Activated CD4-positive, alpha-beta memory T cell treated with anti-CD3 and anti-CD28 coated beads, Interleukin-2, amount 10 ng/mL, durations not matched to agents 7 days and 5 days (primary cell): Measurements from ENCODE around the gene MSLN. TPM values are rescaled to one million over a fixed set of nuclear protein-coding genes. Genes with fewer than 3 reads are reported as not detected.

Experiments used
- CTCF ChIA-PET: fragments of 350-600 bp; sonication (Branson Sonifier 250); formaldehyde crosslinking; loops from one replicate; lab custom pipeline; 2021; ENCODE audit warnings: antibody characterized with exemption, inconsistent platforms; lab: Charles Lee
- POLR2A ChIA-PET: fragments of 350-600 bp; sonication (Branson Sonifier 250); formaldehyde crosslinking; loops from one replicate; lab custom pipeline; 2021; ENCODE audit warnings: antibody characterized with exemption; lab: Charles Lee
- DNase-seq: peaks from one replicate; pipeline ENCODE4 v3.0.0-alpha.2; 2020
- H3K27ac Mint-ChIP-seq: one replicate; pipeline ENCODE4 v1.8.0; 2021; ENCODE audit warnings: mild to moderate bottlenecking, mixed read lengths
- H3K27me3 Mint-ChIP-seq: one replicate; pipeline ENCODE4 v1.8.0; 2021; ENCODE audit warnings: mixed read lengths
- H3K36me3 Mint-ChIP-seq: one replicate; pipeline ENCODE4 v1.8.0; 2021; ENCODE audit warnings: low read depth, mixed read lengths
- H3K4me1 Mint-ChIP-seq: one replicate; pipeline ENCODE4 v1.8.0; 2021; ENCODE audit warnings: mixed read lengths
- H3K4me3 Mint-ChIP-seq: one replicate; pipeline ENCODE4 v1.8.0; 2021; ENCODE audit warnings: mild to moderate bottlenecking, mixed read lengths
- H3K9me3 Mint-ChIP-seq: one replicate; pipeline ENCODE4 v1.8.0; 2021; ENCODE audit warnings: mixed read lengths
- total RNA-seq, 2 experiments: library from RNA; stranded (reverse); gene quantifications; one replicate each; pipeline ENCODE4 v1.2.3, GENCODE V29; 2021

The MSLN gene
- total RNA-seq, 2 experiments from 2014 or later = not detected

GRCh38 chr16:778447-778846 lies 17.9 kb downstream of the MSLN start:
- DNase-seq = no peak
- Mint-ChIP-seq H3K9me3 (no peaks in the 10 kb centered on the region), H3K27me3 (peaks cover 2% of the 10 kb centered on the region), H3K4me1 (peaks cover 5% of the 10 kb centered on the region), H3K4me3 (no peak overlapping the region), H3K27ac (no peak overlapping the region), H3K36me3 (no peaks in the 10 kb centered on the region)
- CTCF ChIA-PET = no interaction called here
- POLR2A ChIA-PET = interaction anchor here (0.9 kb wide), 1 partner anchor 13 kb away, joined by 3 read pairs; no protein-coding TSS in a partner anchor

DNA sequence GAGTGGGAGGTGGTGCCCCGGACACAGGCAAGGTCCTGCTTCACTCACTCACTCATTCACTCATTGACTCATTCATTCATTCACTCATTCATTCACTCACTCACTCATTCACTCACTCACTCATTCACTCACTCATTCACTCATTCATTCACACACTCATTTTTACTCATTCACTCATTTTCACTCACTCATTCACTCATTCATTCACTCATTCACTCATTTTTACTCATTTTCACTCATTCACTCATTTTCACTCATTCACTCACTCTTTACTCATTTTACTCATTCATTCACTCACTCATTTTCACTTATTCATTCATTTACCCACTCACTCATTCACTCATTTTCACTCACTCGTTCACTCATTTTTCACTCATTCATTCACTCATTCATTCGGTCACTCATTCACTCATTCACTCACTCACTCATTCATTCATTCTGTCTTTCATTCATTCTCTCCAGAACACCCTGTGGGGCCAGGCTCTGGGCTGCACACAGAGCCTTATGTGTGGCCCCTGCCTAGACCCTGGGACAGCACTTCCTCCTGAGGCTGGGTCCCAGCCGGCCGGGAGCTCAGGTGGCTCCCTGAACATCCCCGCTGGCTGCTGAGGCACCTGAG lies 18.5 kb downstream of the MSLN start:
- CTCF ChIA-PET = no interaction called here
- peaks cover 5% of the 10 kb centered on the region for H3K4me1 Mint-ChIP-seq

DNA sequence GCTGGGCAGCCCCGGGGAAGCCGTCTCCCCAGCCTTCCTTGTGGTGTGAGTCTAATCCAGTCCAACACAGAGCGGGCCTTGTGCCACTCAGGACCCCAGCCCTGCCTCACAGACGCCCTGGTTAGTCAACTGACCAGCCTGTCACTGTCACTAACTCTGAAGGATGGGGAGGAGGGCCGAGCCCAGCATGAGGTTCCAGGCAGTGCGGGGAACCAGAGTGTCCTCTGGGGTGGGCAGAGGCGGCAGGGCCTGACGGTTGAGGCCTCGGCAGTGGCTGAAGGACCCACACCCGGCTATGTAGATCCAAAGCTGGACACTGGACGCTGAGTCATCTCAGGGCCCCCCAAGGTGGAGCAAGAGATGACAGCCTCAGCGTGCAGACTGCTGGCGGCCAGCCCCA lies 19.0 kb downstream of the MSLN start:
- H3K4me3 Mint-ChIP-seq = no peak overlapping the region
- peaks cover 2% of the 10 kb centered on the region for H3K27me3 Mint-ChIP-seq
- ChIA-PET POLR2A (no interaction called here), CTCF (no interaction called here)
- peaks cover 5% of the 10 kb centered on the region for H3K4me1 Mint-ChIP-seq
- H3K9me3 Mint-ChIP-seq = no peaks in the 10 kb centered on the region
- H3K27ac Mint-ChIP-seq = no peak overlapping the region
- no peaks in the 10 kb centered on the region for H3K36me3 Mint-ChIP-seq
- no peak for DNase-seq

More for the DNA sequence above, 18.5 kb downstream of the MSLN start:
- H3K27ac Mint-ChIP-seq = no peak overlapping the region
- peaks cover 2% of the 10 kb centered on the region for H3K27me3 Mint-ChIP-seq
- no peaks in the 10 kb centered on the region for H3K9me3 Mint-ChIP-seq
- DNase-seq = no peak
- H3K4me3 Mint-ChIP-seq = no peak overlapping the region
- POLR2A ChIA-PET = no interaction called here
- no peaks in the 10 kb centered on the region for H3K36me3 Mint-ChIP-seq

GRCh38 chr16:780296-780695 lies 19.8 kb downstream of the MSLN start:
- no peak for DNase-seq

GRCh38 chr16:781346-782010 lies 20.9 kb downstream of the MSLN start:
- no peak overlapping the region for H3K27ac Mint-ChIP-seq
- DNase-seq = no peak
- peaks cover 10% of the 10 kb centered on the region for H3K4me1 Mint-ChIP-seq
- H3K27me3 Mint-ChIP-seq = peaks cover 2% of the 10 kb centered on the region
- H3K9me3 Mint-ChIP-seq = no peaks in the 10 kb centered on the region
- H3K4me3 Mint-ChIP-seq = no peak overlapping the region
- POLR2A ChIA-PET = interaction anchor here (1.0 kb wide), 1 partner anchor 19 kb away, joined by 4 read pairs; the partner anchor contains the start of gene GNG13
- peaks cover 6% of the 10 kb centered on the region for H3K36me3 Mint-ChIP-seq
- CTCF ChIA-PET = interaction anchor here (1.5 kb wide), 1 partner anchor 69 kb away, joined by 6 read pairs; no protein-coding TSS in a partner anchor

More at GRCh38 chr16:780296-780695, 19.8 kb downstream of the MSLN start:
- peaks cover 6% of the 10 kb centered on the region for H3K36me3 Mint-ChIP-seq
- ChIA-PET POLR2A (interaction anchor here (1.0 kb wide), 1 partner anchor 20 kb away, joined by 4 read pairs; the partner anchor contains the start of gene GNG13), CTCF (interaction anchor here (1.5 kb wide), 1 partner anchor 68 kb away, joined by 6 read pairs; no protein-coding TSS in a partner anchor)
- H3K4me1 Mint-ChIP-seq = peaks cover 8% of the 10 kb centered on the region
- no peaks in the 10 kb centered on the region for H3K9me3 Mint-ChIP-seq
- no peak overlapping the region for H3K4me3 Mint-ChIP-seq
- H3K27me3 Mint-ChIP-seq = peaks cover 2% of the 10 kb centered on the region
- H3K27ac Mint-ChIP-seq = no peak overlapping the region

DNA sequence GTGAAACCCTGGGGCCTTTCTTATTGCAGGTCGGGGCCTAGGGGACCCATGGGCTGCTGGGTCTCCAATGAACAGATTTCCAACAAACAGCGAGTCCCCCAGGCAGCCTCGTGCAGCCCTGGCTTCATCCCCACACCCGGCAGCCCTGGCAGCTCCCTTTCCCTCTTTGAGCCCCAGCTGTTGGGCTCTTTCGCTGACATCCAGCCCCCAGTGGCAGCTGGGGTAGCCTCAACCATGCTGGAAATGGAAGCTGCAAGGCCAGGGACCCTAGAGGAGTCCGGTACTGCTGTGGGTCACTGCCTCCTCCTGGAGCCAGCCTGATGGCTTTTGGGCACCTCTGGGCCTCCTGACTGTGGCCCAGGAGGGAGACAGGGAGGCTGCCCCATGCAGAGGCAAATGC lies 21.7 kb downstream of the MSLN start:
- POLR2A ChIA-PET = no interaction called here
- H3K27me3 Mint-ChIP-seq = peaks cover 2% of the 10 kb centered on the region
- DNase-seq = no peak
- H3K27ac Mint-ChIP-seq = no peak overlapping the region
- H3K9me3 Mint-ChIP-seq = no peaks in the 10 kb centered on the region
- no peak overlapping the region for H3K4me3 Mint-ChIP-seq
- H3K36me3 Mint-ChIP-seq = peaks cover 6% of the 10 kb centered on the region
- CTCF ChIA-PET = no interaction called here
- peaks cover 15% of the 10 kb centered on the region for H3K4me1 Mint-ChIP-seq

GRCh38 chr16:782766-783403 lies 22.4 kb downstream of the MSLN start:
- DNase-seq = no peak
- ChIA-PET POLR2A (no interaction called here), CTCF (no interaction called here)
- H3K27ac Mint-ChIP-seq = no peak overlapping the region
- H3K36me3 Mint-ChIP-seq = peaks cover 6% of the 10 kb centered on the region
- peaks cover 13% of the 10 kb centered on the region for H3K4me1 Mint-ChIP-seq
- no peaks in the 10 kb centered on the region for H3K9me3 Mint-ChIP-seq
- no peak overlapping the region for H3K4me3 Mint-ChIP-seq
- H3K27me3 Mint-ChIP-seq = no peaks in the 10 kb centered on the region

DNA sequence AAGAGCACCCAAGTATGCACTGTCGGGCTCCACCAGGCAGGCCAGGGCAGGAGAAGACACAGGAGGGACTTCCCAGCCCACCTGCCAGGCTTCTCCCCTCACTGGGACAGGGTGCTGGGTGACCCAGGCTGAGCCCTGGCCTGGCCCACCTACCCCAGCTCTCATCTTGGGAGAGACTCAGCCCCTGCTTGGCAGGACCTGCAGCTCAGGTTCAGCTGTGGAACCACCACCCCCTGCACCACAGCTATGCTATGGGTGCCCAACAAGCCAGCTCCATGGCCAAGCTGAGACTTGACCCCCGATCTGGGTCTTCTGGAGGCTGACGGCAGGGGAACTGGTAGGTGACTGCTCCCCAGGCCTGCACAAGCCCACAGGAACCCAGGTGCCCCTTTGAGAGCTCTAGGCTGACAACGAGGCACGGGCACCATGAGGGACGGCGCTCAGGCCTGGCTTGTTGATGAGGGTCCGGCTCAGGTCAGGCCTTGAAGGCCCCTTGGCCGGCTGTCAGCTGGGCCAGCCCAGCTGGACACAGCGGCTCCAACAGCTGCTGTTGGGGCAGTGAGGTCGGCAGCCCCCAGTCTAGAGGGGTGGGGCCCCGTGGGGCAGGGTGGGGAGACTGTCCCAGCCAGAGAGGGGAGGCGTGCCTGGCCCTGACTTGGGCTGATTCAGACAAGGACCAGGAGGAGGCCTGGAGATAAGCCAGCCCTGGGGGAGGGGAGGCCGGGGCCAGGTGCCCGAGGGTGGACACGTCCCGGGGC lies 23.0 kb downstream of the MSLN start:
- Mint-ChIP-seq H3K4me1 (peaks cover 12% of the 10 kb centered on the region), H3K27me3 (no peaks in the 10 kb centered on the region), H3K9me3 (no peaks in the 10 kb centered on the region), H3K27ac (no peak overlapping the region), H3K4me3 (no peak overlapping the region), H3K36me3 (peaks cover 6% of the 10 kb centered on the region)
- ChIA-PET POLR2A (interaction anchor here (1.8 kb wide), 1 partner anchor 53 kb away, joined by 4 read pairs; no protein-coding TSS in a partner anchor), CTCF (no interaction called here)
- no peak for DNase-seq

DNA sequence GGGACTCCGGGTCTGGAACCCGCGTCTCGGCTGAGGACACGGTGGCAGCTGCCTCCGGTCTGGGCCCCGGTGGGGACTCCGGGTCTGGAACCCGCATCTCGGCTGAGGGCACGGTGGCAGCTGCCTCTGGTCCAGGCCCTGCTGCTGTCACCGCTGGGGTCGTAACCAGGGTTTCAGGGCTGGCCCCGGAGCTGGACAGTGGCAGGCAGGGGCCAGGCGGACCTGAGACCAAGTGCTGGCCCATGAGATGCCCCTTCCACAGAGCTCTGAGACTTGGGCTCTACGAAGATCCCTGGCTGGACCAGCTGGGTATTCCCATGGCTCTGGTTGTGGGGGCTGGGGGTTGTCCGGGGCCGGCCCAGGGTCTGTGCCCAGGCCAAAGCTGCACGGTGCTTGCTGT lies 23.9 kb downstream of the MSLN start:
- Mint-ChIP-seq H3K36me3 (peaks cover 6% of the 10 kb centered on the region), H3K27me3 (no peaks in the 10 kb centered on the region), H3K9me3 (no peaks in the 10 kb centered on the region), H3K4me3 (no peak overlapping the region), H3K27ac (no peak overlapping the region), H3K4me1 (peaks cover 12% of the 10 kb centered on the region)
- DNase-seq = no peak
- ChIA-PET CTCF (interaction anchor here (0.9 to 2.9 kb wide), 7 partner anchors 20 to 74 kb away, joined by 3 to 23 read pairs (median 4); no protein-coding TSS in a partner anchor), POLR2A (interaction anchor here (0.6 to 1.8 kb wide), 3 partner anchors 44 to 88 kb away, joined by 3 to 4 read pairs (median 4); partner anchors contain the start of gene CIAO3)

- CTCF ChIA-PET = interaction anchor here (0.8 to 2.9 kb wide), 8 partner anchors 35 to 75 kb away, joined by 3 to 23 read pairs (median 4); no protein-coding TSS in a partner anchor
- Mint-ChIP-seq H3K4me1 (peaks cover 15% of the 10 kb centered on the region), H3K9me3 (no peaks in the 10 kb centered on the region), H3K27me3 (no peaks in the 10 kb centered on the region), H3K36me3 (peaks cover 6% of the 10 kb centered on the region), H3K27ac (no peak overlapping the region), H3K4me3 (peak overlapping the region; percentile 46)
- POLR2A ChIA-PET = no interaction called here
- DNase-seq = peak; percentile 78
Observed at GRCh38 chr16:785563-786535, 25.3 kb downstream of the MSLN start.

DNA sequence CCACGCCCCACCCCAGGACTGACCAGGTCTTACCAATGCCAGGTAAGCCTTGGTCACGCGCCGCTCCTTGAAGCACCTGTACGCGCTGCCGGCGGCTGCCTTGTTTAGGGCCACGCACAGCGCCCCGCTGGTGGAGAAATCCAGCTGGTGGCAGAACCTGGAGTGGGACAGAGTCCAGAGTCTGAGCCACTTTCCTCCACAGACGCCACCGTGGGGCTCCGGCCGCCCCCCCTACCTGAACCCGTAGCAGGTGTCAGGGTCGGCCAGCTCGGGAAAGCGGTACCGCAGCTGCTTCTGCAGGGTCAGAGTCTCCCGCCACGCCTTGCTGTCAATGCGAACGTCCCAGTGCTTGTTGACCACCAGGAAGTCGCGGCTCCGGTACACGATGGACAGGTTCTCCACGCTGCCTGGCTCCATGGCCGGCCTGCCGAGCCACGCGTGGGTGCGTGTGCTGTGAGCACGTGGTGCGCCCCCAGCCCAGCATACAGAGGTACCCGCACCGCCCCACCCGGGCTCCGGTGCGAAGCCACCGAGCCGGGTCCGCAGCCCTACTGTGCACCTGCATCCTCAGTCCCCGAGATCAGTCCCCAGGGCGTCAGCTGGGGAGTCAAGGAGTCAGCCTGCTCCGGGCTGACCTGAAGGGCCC lies 26.9 kb downstream of the MSLN start:
- Mint-ChIP-seq H3K36me3 (peaks cover 16% of the 10 kb centered on the region), H3K4me1 (peaks cover 18% of the 10 kb centered on the region), H3K4me3 (peak overlapping the region; percentile 84), H3K27me3 (no peaks in the 10 kb centered on the region), H3K27ac (peak overlapping the region; percentile 64), H3K9me3 (no peaks in the 10 kb centered on the region)
- ChIA-PET POLR2A (interaction anchor here (0.9 to 1.6 kb wide), 5 partner anchors 16 to 633 kb away, joined by 3 to 9 read pairs (median 4); partner anchors contain the start of genes CIAO3, METRN and UQCC4), CTCF (interaction anchor here (1.1 to 1.9 kb wide), 3 partner anchors 19 to 77 kb away, joined by 5 to 19 read pairs (median 5); no protein-coding TSS in a partner anchor)
- peak; percentile 25 for DNase-seq
